KMS-11 (cell line): ENCODE results near the gene KCNB1.

Experiments
- H2AFZ ChIP-seq: fragments of 200-600 bp; sonication (generic); 2 replicates; pipeline ENCODE4 v1.6.1; 2016; ENCODE audit warnings: antibody characterized with exemption, mixed run types, low read depth
- H3K27ac ChIP-seq: fragments of 200-600 bp; sonication (generic); 2 replicates; pipeline ENCODE4 v1.6.1; 2016; ENCODE audit warnings: mild to moderate bottlenecking, mixed run types
- H3K27me3 ChIP-seq: fragments of 200-600 bp; sonication (generic); 2 replicates; pipeline ENCODE4 v1.6.1; 2017; ENCODE audit warnings: mild to moderate bottlenecking, low read depth, mixed run types, moderate library complexity; ENCODE audit not compliant: insufficient read depth
- H3K36me3 ChIP-seq: fragments of 200-600 bp; sonication (generic); 2 replicates; pipeline ENCODE4 v1.6.1; 2017; ENCODE audit warnings: mild to moderate bottlenecking, mixed run types; ENCODE audit not compliant: insufficient read depth
- H3K4me1 ChIP-seq: fragments of 200-600 bp; sonication (generic); 2 replicates; pipeline ENCODE4 v1.6.1; 2016; ENCODE audit warnings: mild to moderate bottlenecking, low read depth, mixed run types; ENCODE audit not compliant: poor library complexity, severe bottlenecking
- H3K4me2 ChIP-seq: fragments of 200-600 bp; sonication (generic); 2 replicates; pipeline ENCODE4 v1.7.0; 2016; ENCODE audit warnings: mild to moderate bottlenecking, mixed run types
- H3K4me3 ChIP-seq: fragments of 200-600 bp; sonication (generic); IDR thresholded peaks from 2 replicates; pipeline ENCODE4 v1.6.1; 2017; ENCODE audit warnings: low read depth, low read length, mixed read lengths; ENCODE audit not compliant: insufficient read depth
- H3K79me2 ChIP-seq: fragments of 200-600 bp; sonication (generic); 2 replicates; pipeline ENCODE4 v1.6.1; 2016; ENCODE audit warnings: low read depth, mixed run types; ENCODE audit not compliant: insufficient read depth
- H3K9ac ChIP-seq: fragments of 200-600 bp; sonication (generic); 2 replicates; pipeline ENCODE4 v1.6.1; 2016; ENCODE audit warnings: mild to moderate bottlenecking, mixed run types
- H4K20me1 ChIP-seq: fragments of 200-600 bp; sonication (generic); 2 replicates; pipeline ENCODE4 v1.6.1; 2016; ENCODE audit warnings: mild to moderate bottlenecking, mixed run types; ENCODE audit not compliant: insufficient read depth
- CTCF ChIP-seq: fragments of 200-600 bp; sonication (generic); conservative IDR thresholded peaks from 2 replicates; pipeline ENCODE4 v1.6.1; 2017; ENCODE audit warnings: low read depth, mild to moderate bottlenecking, antibody characterized with exemption, low read length, moderate library complexity, mixed read lengths

The KCNB1 gene

GRCh38 chr20:49478266-49478665 is 4.2 kb downstream of the KCNB1 start:
- Histone ChIP-seq H3K36me3 (no peaks in the 10 kb centered on the region), H3K4me3 (no peak overlapping the region), H3K27me3 (peaks cover 22% of the 10 kb centered on the region), H3K27ac (no peak overlapping the region), H3K4me1 (peaks cover 4% of the 10 kb centered on the region), H3K4me2 (no peak overlapping the region), H3K79me2 (no peaks in the 10 kb centered on the region), H4K20me1 (no peaks in the 10 kb centered on the region), H3K9ac (no peak overlapping the region), H2AFZ (no peak overlapping the region)
- no peak for TF ChIP-seq CTCF

- Histone ChIP-seq H3K27ac (no peak overlapping the region), H2AFZ (no peak overlapping the region), H3K36me3 (no peaks in the 10 kb centered on the region), H4K20me1 (no peaks in the 10 kb centered on the region), H3K79me2 (no peaks in the 10 kb centered on the region), H3K4me3 (no peak overlapping the region), H3K27me3 (peaks cover 16% of the 10 kb centered on the region; the same call in 1 of the 2 replicates), H3K9ac (no peak overlapping the region), H3K4me2 (no peak overlapping the region), H3K4me1 (no peaks in the 10 kb centered on the region)
- TF ChIP-seq CTCF, result no peak
These were observed 5.3 kb downstream of the KCNB1 start for GRCh38 chr20:49477200-49477599.

GRCh38 chr20:49476016-49476355 is 6.5 kb downstream of the KCNB1 start:
- Histone ChIP-seq H3K4me2 (no peak overlapping the region), H3K36me3 (no peaks in the 10 kb centered on the region), H3K4me3 (no peak overlapping the region), H3K27ac (no peak overlapping the region), H3K27me3 (peaks cover 12% of the 10 kb centered on the region; the same call in 1 of the 2 replicates), H3K9ac (no peak overlapping the region), H4K20me1 (no peaks in the 10 kb centered on the region), H3K79me2 (no peaks in the 10 kb centered on the region), H3K4me1 (no peaks in the 10 kb centered on the region), H2AFZ (no peak overlapping the region)
- no peak for TF ChIP-seq CTCF

- H3K27ac ChIP-seq, result no peak overlapping the region
- no peak overlapping the region for H2AFZ ChIP-seq
- no peaks in the 10 kb centered on the region for H3K36me3 ChIP-seq
- peaks cover 10% of the 10 kb centered on the region; the same call in 1 of the 2 replicates for H3K27me3 ChIP-seq
- no peaks in the 10 kb centered on the region for H4K20me1 ChIP-seq
- H3K9ac ChIP-seq, result no peak overlapping the region
- H3K79me2 ChIP-seq, result no peaks in the 10 kb centered on the region
- TF ChIP-seq CTCF, result no peak
- no peak overlapping the region for H3K4me2 ChIP-seq
- H3K4me1 ChIP-seq, result no peaks in the 10 kb centered on the region
- no peak overlapping the region for H3K4me3 ChIP-seq
These were observed 7.0 kb downstream of the KCNB1 start for GRCh38 chr20:49475292-49476015.
